ENCODE results near the gene RBM47.

The RBM47 gene

DNA sequence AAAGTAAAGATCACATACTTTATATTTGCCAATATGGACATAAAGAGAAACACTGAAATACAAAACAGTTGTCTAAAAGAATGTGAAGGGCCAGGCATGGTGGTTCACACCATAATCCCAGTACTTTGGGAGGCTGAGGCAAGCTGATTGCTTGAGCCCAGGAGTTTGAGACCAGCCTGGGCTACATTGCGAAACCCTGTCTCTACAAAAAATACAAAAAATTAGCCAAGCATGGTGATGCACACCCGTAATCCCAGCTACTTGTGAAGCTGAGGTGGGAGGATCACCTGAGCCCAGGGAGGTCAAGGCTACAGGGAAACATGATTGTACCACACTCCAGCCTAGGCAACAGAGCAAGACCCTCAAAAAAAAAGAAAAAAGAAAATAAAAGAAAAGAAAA is 11.8 kb downstream of the RBM47 start:
- TF ChIP-seq, protein P1, sequence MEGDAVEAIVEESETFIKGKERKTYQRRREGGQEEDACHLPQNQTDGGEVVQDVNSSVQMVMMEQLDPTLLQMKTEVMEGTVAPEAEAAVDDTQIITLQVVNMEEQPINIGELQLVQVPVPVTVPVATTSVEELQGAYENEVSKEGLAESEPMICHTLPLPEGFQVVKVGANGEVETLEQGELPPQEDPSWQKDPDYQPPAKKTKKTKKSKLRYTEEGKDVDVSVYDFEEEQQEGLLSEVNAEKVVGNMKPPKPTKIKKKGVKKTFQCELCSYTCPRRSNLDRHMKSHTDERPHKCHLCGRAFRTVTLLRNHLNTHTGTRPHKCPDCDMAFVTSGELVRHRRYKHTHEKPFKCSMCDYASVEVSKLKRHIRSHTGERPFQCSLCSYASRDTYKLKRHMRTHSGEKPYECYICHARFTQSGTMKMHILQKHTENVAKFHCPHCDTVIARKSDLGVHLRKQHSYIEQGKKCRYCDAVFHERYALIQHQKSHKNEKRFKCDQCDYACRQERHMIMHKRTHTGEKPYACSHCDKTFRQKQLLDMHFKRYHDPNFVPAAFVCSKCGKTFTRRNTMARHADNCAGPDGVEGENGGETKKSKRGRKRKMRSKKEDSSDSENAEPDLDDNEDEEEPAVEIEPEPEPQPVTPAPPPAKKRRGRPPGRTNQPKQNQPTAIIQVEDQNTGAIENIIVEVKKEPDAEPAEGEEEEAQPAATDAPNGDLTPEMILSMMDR (IDR thresholded peaks at IDR 0.05; ENCODE audit: low read depth, low read length, missing control alignments) = no peak
- DNase-seq (ENCODE audit: low read depth) = no peak
- H3K4me3 ChIP-seq (ENCODE audit: low read depth, low read length) = no peak overlapping the region

DNA sequence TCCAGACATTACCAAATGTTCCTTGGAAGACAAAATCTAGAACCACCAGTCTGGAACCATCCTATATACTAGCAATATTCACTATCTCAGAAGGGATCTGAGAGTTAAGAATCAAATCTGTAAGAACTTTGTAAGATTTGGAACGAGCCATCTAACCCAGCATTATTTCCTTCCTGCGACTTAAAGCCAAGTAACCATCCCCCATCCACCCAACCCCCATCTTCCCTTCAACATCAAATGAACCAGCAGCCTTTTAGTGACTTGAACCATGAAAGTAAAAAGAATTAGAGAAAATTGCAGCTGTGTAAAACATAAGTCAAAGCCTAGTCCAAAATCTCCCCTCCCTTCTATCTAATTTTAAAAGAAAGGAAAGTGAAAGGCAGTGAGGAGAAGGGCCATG is 15.6 kb downstream of the RBM47 start:
- no peak overlapping the region for H3K4me3 ChIP-seq (ENCODE audit: low read depth, low read length)
- DNase-seq (ENCODE audit: low read depth) = no peak
- TF ChIP-seq, protein P1 (IDR thresholded peaks at IDR 0.05; ENCODE audit: low read depth, low read length, missing control alignments) = no peak

DNA sequence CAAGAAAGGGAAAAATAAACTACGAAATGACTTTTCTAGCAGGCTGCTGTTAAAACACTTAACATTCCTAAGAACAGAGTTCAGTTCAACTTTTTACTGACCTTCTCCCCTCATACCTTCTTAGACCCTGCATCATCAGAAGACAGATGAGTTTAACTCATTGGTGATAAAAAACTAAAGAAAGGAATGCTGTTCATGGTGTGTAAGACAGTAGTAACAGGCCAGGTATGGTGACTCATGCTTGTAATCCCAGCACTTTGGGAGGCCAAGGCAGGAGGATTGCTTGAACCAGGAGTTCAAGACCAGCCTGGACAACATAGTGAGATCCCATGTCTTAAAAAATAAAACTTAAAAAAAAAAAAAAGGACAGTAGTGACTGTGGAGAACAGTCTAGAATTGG is 16.2 kb downstream of the RBM47 start:
- no peak for DNase-seq (ENCODE audit: low read depth)
- no peak overlapping the region for H3K4me3 ChIP-seq (ENCODE audit: low read depth, low read length)
- TF ChIP-seq, protein P1 (IDR thresholded peaks at IDR 0.05; ENCODE audit: low read depth, low read length, missing control alignments) = no peak

DNA sequence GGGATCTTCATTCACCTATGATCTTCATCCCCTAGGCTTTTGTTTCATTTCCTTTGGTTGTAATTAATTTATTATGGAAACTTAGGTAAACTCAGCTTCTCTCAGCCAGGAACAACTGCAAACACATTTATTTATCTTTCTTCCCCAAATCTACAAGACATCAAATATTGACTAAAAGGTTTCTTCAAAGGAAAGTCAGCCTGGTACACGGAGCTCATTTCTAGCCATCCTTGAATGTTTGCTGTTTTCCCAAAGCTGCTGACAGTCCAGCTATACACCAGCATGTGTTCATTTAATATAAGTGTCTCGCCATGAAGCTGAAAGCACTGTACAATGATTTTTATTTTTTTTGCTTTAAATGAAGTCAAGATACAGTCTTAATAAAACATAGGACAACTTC is 16.8 kb downstream of the RBM47 start:
- H3K4me3 ChIP-seq (ENCODE audit: low read depth, low read length) = no peak overlapping the region
- TF ChIP-seq, protein P1 (IDR thresholded peaks at IDR 0.05; ENCODE audit: low read depth, low read length, missing control alignments) = no peak
- no peak for DNase-seq (ENCODE audit: low read depth)

DNA sequence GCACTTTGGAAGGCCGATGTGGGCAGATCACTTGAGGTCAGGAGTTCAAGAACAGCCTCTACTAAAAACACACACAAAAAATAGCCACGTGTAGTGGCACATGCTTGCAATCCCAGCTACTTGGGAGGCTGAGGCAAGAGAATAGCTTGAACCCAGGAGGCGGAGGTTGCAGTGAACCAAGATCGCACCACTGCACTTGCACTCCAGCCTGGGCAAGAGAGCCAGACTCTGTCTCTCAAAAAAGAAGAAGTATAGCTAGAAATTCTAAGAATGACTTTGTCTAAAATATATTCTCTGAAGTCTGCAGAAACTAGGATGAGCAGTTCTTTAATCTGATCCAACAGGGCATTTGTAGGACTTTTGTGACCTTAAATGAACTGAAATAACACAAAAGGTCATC is 17.4 kb downstream of the RBM47 start:
- H3K4me3 ChIP-seq (ENCODE audit: low read depth, low read length) = no peak overlapping the region
- DNase-seq (ENCODE audit: low read depth) = no peak
- TF ChIP-seq, protein P1 (IDR thresholded peaks at IDR 0.05; ENCODE audit: low read depth, low read length, missing control alignments) = no peak

DNA sequence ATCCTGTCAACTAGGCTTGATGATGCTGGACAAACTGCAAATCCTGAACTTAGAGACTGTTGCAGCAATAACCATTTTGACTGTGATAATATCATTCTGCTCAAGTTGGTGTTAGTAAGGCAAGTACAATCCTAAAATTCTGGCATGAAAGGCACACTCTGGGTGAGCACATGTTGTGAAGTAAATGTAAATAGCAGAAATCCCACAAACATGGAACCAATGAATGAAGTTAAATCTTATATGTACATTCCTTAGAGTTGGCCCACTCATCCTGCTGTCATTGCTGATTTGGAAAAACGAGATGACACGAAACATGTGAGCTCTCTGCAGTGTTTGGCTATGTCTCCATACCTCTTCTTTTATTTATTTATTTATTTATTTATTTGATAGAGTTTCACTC is 21.0 kb downstream of the RBM47 start:
- DNase-seq (ENCODE audit: low read depth) = no peak
- H3K4me3 ChIP-seq (ENCODE audit: low read depth, low read length) = no peak overlapping the region
- TF ChIP-seq, protein P1 (IDR thresholded peaks at IDR 0.05; ENCODE audit: low read depth, low read length, missing control alignments) = no peak

DNA sequence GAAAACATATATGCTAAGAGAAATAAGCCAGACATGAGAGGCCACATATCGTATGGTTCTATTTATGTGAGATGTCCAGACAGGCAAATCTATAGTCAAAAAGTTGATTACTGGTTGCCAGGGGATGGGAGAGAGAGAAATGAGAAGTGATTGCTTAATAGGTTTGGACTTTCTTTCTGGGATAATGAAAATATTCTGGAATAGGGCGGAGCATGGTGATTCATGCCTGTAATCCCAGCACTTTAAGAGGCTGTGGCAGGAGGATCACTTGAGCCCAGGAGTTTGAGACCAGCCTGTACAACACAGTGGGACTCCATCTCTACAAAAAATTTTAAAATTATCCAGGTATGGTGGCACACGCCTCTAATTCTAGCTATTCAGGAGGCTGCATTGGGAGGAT is 22.4 kb downstream of the RBM47 start:
- no peak for DNase-seq (ENCODE audit: low read depth)

More for the DNA sequence above, 22.4 kb downstream of the RBM47 start:
- H3K4me3 ChIP-seq (ENCODE audit: low read depth, low read length) = no peak overlapping the region
- TF ChIP-seq, protein P1 (IDR thresholded peaks at IDR 0.05; ENCODE audit: low read depth, low read length, missing control alignments) = no peak

Data from GM12864 (cell line).